B cell (primary cell): ENCODE data around the gene PCK2. TPM values are rescaled to one million over a fixed set of nuclear protein-coding genes. Genes with fewer than 3 reads are reported as not detected.

Source experiments
- ATAC-seq: fragments of 200-7000 bp; cut with Tn5 transposase; one replicate; pipeline ENCODE4 v1.10.0; 2021; ENCODE audit warnings: low read depth, mild to moderate bottlenecking, moderate number of reproducible peaks, moderate library complexity
- CTCF ChIA-PET: fragments of 350-600 bp; sonication (Branson Sonifier 250); formaldehyde crosslinking; loops from one replicate; lab custom pipeline; 2021; ENCODE audit warnings: antibody characterized with exemption, inconsistent platforms; lab: Charles Lee
- POLR2A ChIA-PET: fragments of 350-600 bp; sonication (Branson Sonifier 250); formaldehyde crosslinking; loops from one replicate; lab custom pipeline; 2021; ENCODE audit warnings: antibody characterized with exemption; lab: Charles Lee
- DNase-seq: peaks from one replicate; pipeline ENCODE4 v3.0.0; 2013
- H2AFZ ChIP-seq: 2 replicates; pipeline ENCODE4 v1.6.1; 2012; ENCODE audit warnings: mild to moderate bottlenecking, low read depth, low read length; ENCODE audit not compliant: insufficient read depth, poor library complexity, severe bottlenecking
- H3K27ac ChIP-seq, 2 donors: 1 replicate in 1 of 2; 2 replicates in 1 of 2; pipeline ENCODE4 v1.5.1; 2012 to 2013; ENCODE audit warnings: low read length in 2 of 2, mild to moderate bottlenecking in 2 of 2, moderate library complexity in 1 of 2
- H3K27me3 ChIP-seq, 4 experiments: fragments of 200-600 bp in 1 of 4; sonication (generic) in 1 of 4; replicated peaks in 1 of 4; 1 replicate in 2 of 4; 2 replicates in 2 of 4; pipeline versions ENCODE4 v1.6.1 to v1.7.0; 2013 to 2016; ENCODE audit warnings: low read length in 3 of 4, mild to moderate bottlenecking in 2 of 4, mixed read lengths in 1 of 4, moderate library complexity in 1 of 4; ENCODE audit not compliant: insufficient read depth in 4 of 4, control insufficient read depth in 3 of 4; ENCODE audit errors: control extremely low read depth in 1 of 4
- H3K36me3 ChIP-seq, 2 experiments: replicated peaks in 1 of 2; 1 replicate in 1 of 2; 2 replicates in 1 of 2; pipeline versions ENCODE4 v1.6.1 to v1.7.1; 2013; ENCODE audit warnings: low read length in 1 of 2; ENCODE audit not compliant: insufficient read depth in 2 of 2, control insufficient read depth in 1 of 2; ENCODE audit errors: control extremely low read depth in 1 of 2, extremely low read depth in 1 of 2
- H3K4me1 ChIP-seq, 2 donors: fragments of 200-600 bp in 1 of 2; sonication (generic) in 1 of 2; 1 replicate in 1 of 2; 2 replicates in 1 of 2; pipeline versions ENCODE4 v1.5.1 to v1.6.1; 2013 to 2017; ENCODE audit warnings: low read length in 2 of 2; ENCODE audit not compliant: control insufficient read depth in 2 of 2, insufficient read depth in 2 of 2
- H3K4me2 ChIP-seq: replicated peaks from 2 replicates; pipeline ENCODE3; 2012; ENCODE audit warnings: mild to moderate bottlenecking, low read depth, low read length; ENCODE audit not compliant: poor library complexity, severe bottlenecking
- H3K4me3 ChIP-seq, 5 experiments: fragments of 200-600 bp in 1 of 5; sonication (generic) in 1 of 5; 1 replicate in 3 of 5; 2 replicates in 2 of 5; pipeline versions ENCODE4 v1.5.1 to v1.7.0; 2011 to 2016; ENCODE audit warnings: low read length in 4 of 5, mild to moderate bottlenecking in 4 of 5, low read depth in 2 of 5, control low read depth in 1 of 5, moderate library complexity in 1 of 5; ENCODE audit not compliant: insufficient read depth in 1 of 5; ENCODE audit errors: control extremely low read depth in 1 of 5, extremely low read depth in 1 of 5
- H3K79me2 ChIP-seq: fragments of 200-600 bp; sonication (generic); one replicate; pipeline ENCODE4 v1.6.0; 2016; ENCODE audit warnings: low read length; ENCODE audit not compliant: control insufficient read depth, insufficient read depth
- H3K9ac ChIP-seq: fragments of 200-600 bp; sonication (generic); 2 replicates; pipeline ENCODE4 v1.6.1; 2017; ENCODE audit warnings: mild to moderate bottlenecking, low read length, moderate library complexity
- H3K9me3 ChIP-seq, 3 donors: one replicate each; pipeline versions ENCODE4 v1.6.1 to v1.7.1; 2013; ENCODE audit warnings: low read length in 2 of 3; ENCODE audit not compliant: control insufficient read depth in 2 of 3, insufficient read depth in 1 of 3; ENCODE audit errors: control extremely low read depth in 1 of 3
- H4K20me1 ChIP-seq: 2 replicates; pipeline ENCODE4 v1.6.0; 2012; ENCODE audit warnings: mild to moderate bottlenecking, low read length; ENCODE audit not compliant: insufficient read depth, control insufficient read depth, poor library complexity, severe bottlenecking
- H3K27ac Mint-ChIP-seq: one replicate; pipeline ENCODE4 v1.8.0; 2021; ENCODE audit warnings: mixed read lengths
- H3K27me3 Mint-ChIP-seq: one replicate; pipeline ENCODE4 v1.8.0; 2021; ENCODE audit warnings: mixed read lengths
- H3K4me1 Mint-ChIP-seq: one replicate; pipeline ENCODE4 v1.8.0; 2021; ENCODE audit warnings: mixed read lengths
- H3K4me3 Mint-ChIP-seq: one replicate; pipeline ENCODE4 v1.8.0; 2021; ENCODE audit warnings: mixed read lengths
- H3K9me3 Mint-ChIP-seq: one replicate; pipeline ENCODE4 v1.8.0; 2022; ENCODE audit warnings: mixed read lengths; ENCODE audit not compliant: insufficient read depth
- CTCF ChIP-seq: fragments of 200-600 bp; IDR thresholded peaks from one replicate; pipeline ENCODE4 v1.8.0; 2022; ENCODE audit warnings: antibody characterized with exemption, mild to moderate bottlenecking
- EZH2 ChIP-seq: IDR thresholded peaks from 2 replicates; pipeline ENCODE4 v1.6.1; 2012; ENCODE audit warnings: borderline replicate concordance, low read depth, mild to moderate bottlenecking, moderate library complexity, low read length; ENCODE audit not compliant: insufficient read depth, poor library complexity, severe bottlenecking
- WGBS: methylation state at CpG from one replicate; pipeline ENCODE4 v1.1.5; 2013; ENCODE audit warnings: missing lambda C conversion rate; ENCODE audit not compliant: insufficient coverage; 5-methylcytosine and 5-hydroxymethylcytosine counted together
- intact Hi-C: fragments of 100-400 bp; cut with micrococcal nuclease; formaldehyde crosslinking; loops from one replicate; pipeline ENCODE4 v1.10.0; 2022
- polyA plus RNA-seq: library from polyadenylated mRNA; depleted of rRNA; stranded (reverse); fragments of >200 nt; gene quantifications from 2 replicates; pipeline ENCODE4 v1.2.3, GENCODE V29; 2012
- total RNA-seq, 2 donors: library from RNA; stranded (reverse); fragments of 120-200 nt in 1 of 2; gene quantifications; 1 replicate in 1 of 2; 2 replicates in 1 of 2; pipeline versions ENCODE4 v1.2.3 to v1.2.4, GENCODE V29; 2013 to 2022

Gene PCK2
- total and polyA plus RNA-seq, 2 donors (not counting 1 experiment from before 2014, with no cell fraction given) = 40.4 to 58.4 TPM

- Histone ChIP-seq H3K9ac (peak within 1 kb of the TSS; percentile 97), H3K27me3 (no peaks in the 10 kb centered on the region), H2AFZ (peak within 1 kb of the TSS; percentile 96), H3K79me2 (peaks cover 51% of the 10 kb centered on the region), H3K36me3 (peaks cover 0 to 27% of the 10 kb centered on the region in 2 experiments), H3K4me2 (peak within 1 kb of the TSS; percentile 90), H4K20me1 (peaks cover 16% of the 10 kb centered on the region), H3K4me3 (peak within 1 kb of the TSS; percentile 54 to 96 (median 78)), H3K9me3 (no peaks in the 10 kb centered on the region), H3K4me1 (peaks cover 33 to 44% of the 10 kb centered on the region in 2 donors), H3K27ac (peak within 1 kb of the TSS; percentile 87 to 97)
- TF ChIP-seq CTCF = no peak
- no peak for TF ChIP-seq EZH2
- intact Hi-C loops = loop anchor here (1.0 to 2.0 kb wide), 6 partner anchors 10 to 106 kb away; partner anchors contain the start of genes DCAF11, IRF9, NRL and PCK2
- no peaks in the 10 kb centered on the region for H3K9me3 Mint-ChIP-seq
- ChIA-PET CTCF (interaction anchor here (0.7 to 4.6 kb wide), 11 partner anchors 9 to 197 kb away, joined by 3 to 43 read pairs (median 6); partner anchors contain the start of genes DCAF11, IRF9, MDP1 and NRL), POLR2A (interaction anchor here (0.5 to 3.3 kb wide), 19 partner anchors 9 to 295 kb away, joined by 3 to 49 read pairs (median 3); partner anchors contain the start of genes CHMP4A, DCAF11, IPO4 and IRF9)
- peak within 1 kb of the TSS; percentile 94 for H3K27ac Mint-ChIP-seq
- peaks cover 57% of the 10 kb centered on the region for H3K4me1 Mint-ChIP-seq
- DNase-seq (peak; percentile 96), ATAC-seq (peak; percentile 97)
- peak within 1 kb of the TSS; percentile 92 for H3K4me3 Mint-ChIP-seq
- no peaks in the 10 kb centered on the region for H3K27me3 Mint-ChIP-seq
- WGBS = under 1% methylated on average over 67 of the region's 75 CpGs
These were observed 41.9 kb downstream of the PCK2 start, which contains the start of gene PSME1 for GRCh38 chr14:24135834-24136683. TSS of gene PSME1 (plus strand) at chr14:24136194. CDS start at chr14:24136263, 69 bp downstream.
